T-cell (primary cell): ENCODE measurements around the gene TBC1D22A. TPM values are rescaled to one million over a fixed set of nuclear protein-coding genes. Genes with fewer than 3 reads are reported as not detected.

Experiments used
- ATAC-seq, 4 experiments: fragments of 200-7000 bp in 3 of 4; fragments of 150-1000 bp in 1 of 4; cut with Tn5 transposase; replicated peaks in 1 of 4; 1 replicate in 3 of 4; 2 replicates in 1 of 4; pipeline ENCODE4 v1.10.0; 2021; ENCODE audit warnings: moderate library complexity in 3 of 4, mild to moderate bottlenecking in 2 of 4, moderate number of reproducible peaks in 1 of 4
- CTCF ChIA-PET, 2 donors: fragments of 300-600 bp; sonication (Branson Sonifier 250); formaldehyde crosslinking; loops; one replicate each; lab custom pipeline; 2022; ENCODE audit warnings: antibody characterized with exemption in 2 of 2; lab: Charles Lee
- POLR2A ChIA-PET, 2 donors: fragments of 300-600 bp; sonication (Branson Sonifier 250); formaldehyde crosslinking; loops; one replicate each; lab custom pipeline; 2022; ENCODE audit warnings: antibody characterized with exemption in 2 of 2; lab: Charles Lee
- DNase-seq, 35 experiments: peaks; one replicate each; pipeline versions ENCODE4 v3.0.0 to v3.0.0-alpha.2; 2013 to 2023
- H3K27ac ChIP-seq: one replicate; pipeline ENCODE4 v1.5.1; 2013; ENCODE audit warnings: low read length
- H3K27me3 ChIP-seq, 2 experiments: replicated peaks in 1 of 2; 1 replicate in 1 of 2; 2 replicates in 1 of 2; pipeline versions ENCODE4 v1.6.1 to v1.7.0; 2013; ENCODE audit warnings: low read length in 1 of 2, mixed read lengths in 1 of 2; ENCODE audit not compliant: control insufficient read depth in 2 of 2, insufficient read depth in 2 of 2; ENCODE audit errors: extremely low read depth in 1 of 2
- H3K36me3 ChIP-seq, 2 donors: 1 replicate in 1 of 2; 2 replicates in 1 of 2; pipeline versions ENCODE4 v1.6.1 to v1.7.0; 2013; ENCODE audit warnings: low read length in 1 of 2; ENCODE audit not compliant: control insufficient read depth in 2 of 2, insufficient read depth in 1 of 2; ENCODE audit errors: extremely low read depth in 1 of 2
- H3K4me1 ChIP-seq, 2 experiments: 1 replicate in 1 of 2; 2 replicates in 1 of 2; pipeline versions ENCODE4 v1.6.1 to v1.7.0; 2013; ENCODE audit warnings: low read length in 2 of 2, mixed read lengths in 1 of 2; ENCODE audit not compliant: insufficient read depth in 2 of 2, control insufficient read depth in 1 of 2; ENCODE audit errors: extremely low read depth in 1 of 2
- H3K4me3 ChIP-seq, 2 donors: 1 replicate in 1 of 2; 2 replicates in 1 of 2; pipeline versions ENCODE4 v1.5.1 to v1.7.0; 2013; ENCODE audit warnings: mild to moderate bottlenecking in 2 of 2, low read length in 1 of 2, moderate library complexity in 1 of 2; ENCODE audit not compliant: control insufficient read depth in 1 of 2; ENCODE audit errors: extremely low read depth in 1 of 2
- H3K9me3 ChIP-seq: 2 replicates; pipeline ENCODE4 v1.7.0; 2013
- H3K27ac Mint-ChIP-seq, 2 donors: one replicate each; pipeline ENCODE4 v1.8.0; 2020 to 2021; ENCODE audit warnings: mild to moderate bottlenecking in 2 of 2, mixed read lengths in 2 of 2
- H3K27me3 Mint-ChIP-seq, 2 donors: one replicate each; pipeline ENCODE4 v1.8.0; 2021 to 2022; ENCODE audit warnings: mixed read lengths in 2 of 2
- H3K36me3 Mint-ChIP-seq: one replicate; pipeline ENCODE4 v1.8.0; 2021; ENCODE audit warnings: mixed read lengths
- H3K4me1 Mint-ChIP-seq, 3 donors: one replicate each; pipeline ENCODE4 v1.8.0; 2020 to 2022; ENCODE audit warnings: mixed read lengths in 3 of 3, mild to moderate bottlenecking in 1 of 3
- H3K4me3 Mint-ChIP-seq, 3 donors: one replicate each; pipeline ENCODE4 v1.8.0; 2020 to 2022; ENCODE audit warnings: mild to moderate bottlenecking in 3 of 3, mixed read lengths in 3 of 3, moderate library complexity in 3 of 3
- H3K9me3 Mint-ChIP-seq, 3 donors: one replicate each; pipeline ENCODE4 v1.8.0; 2020 to 2022; ENCODE audit warnings: mixed read lengths in 3 of 3
- WGBS: methylation state at CpG from one replicate; pipeline ENCODE4 v1.1.5; 2013; ENCODE audit warnings: missing lambda C conversion rate; ENCODE audit not compliant: insufficient coverage; 5-methylcytosine and 5-hydroxymethylcytosine counted together
- total RNA-seq, 35 experiments: library from RNA in 6 of 35; stranded (reverse) in 6 of 35; fragments of 120-200 nt in 1 of 35; gene quantifications; one replicate each; pipeline versions ENCODE4 v1.2.1 to v1.2.4 and lab custom pipeline; 2013 to 2026

Gene TBC1D22A
- total RNA-seq, 5 donors from 2014 or later (not counting 1 experiment from before 2014, with no cell fraction given), result 38.3 to 67.8 (median 57.7) TPM

DNA sequence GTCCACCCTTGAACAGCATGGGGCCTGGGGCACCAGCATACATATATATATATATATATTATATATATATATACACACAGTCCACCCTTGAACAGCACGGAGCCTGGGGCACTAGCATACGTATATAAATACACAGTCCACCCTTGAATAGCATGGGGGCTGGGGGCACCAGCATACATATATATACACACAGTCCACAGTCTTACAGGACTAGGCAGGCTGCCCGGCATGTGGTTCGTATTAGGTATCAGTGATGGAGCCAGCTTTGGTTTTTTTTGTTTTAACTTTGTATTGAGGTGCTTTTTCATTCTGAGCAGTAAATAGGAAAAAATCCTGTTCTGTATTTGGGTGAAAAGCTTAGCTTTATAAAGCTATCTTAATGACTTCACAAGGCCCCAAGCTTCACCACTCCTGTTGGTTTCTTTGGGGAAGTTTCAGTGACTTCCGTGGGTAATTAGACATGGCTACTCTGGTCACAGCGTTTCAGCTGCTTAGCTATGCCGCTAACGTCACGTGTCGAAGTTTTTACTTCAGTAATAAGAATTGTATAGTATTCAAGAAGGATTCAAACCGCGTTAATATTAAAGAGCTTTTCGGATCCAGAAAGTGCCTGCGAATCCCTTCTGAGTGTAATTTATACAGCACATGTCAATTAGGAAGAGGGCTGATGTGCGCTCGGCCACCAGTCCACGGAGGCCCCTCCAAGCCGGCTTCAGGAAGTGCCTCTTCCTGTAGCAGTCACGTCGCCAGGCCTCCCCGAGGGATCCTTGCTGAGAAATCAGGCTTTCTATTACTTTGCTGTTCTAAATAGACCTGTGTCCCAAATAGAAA lies 179.7 kb downstream of the TBC1D22A start:
- Mint-ChIP-seq H3K36me3 (peaks cover 30% of the 10 kb centered on the region), H3K27me3 (no peaks in the 10 kb centered on the region), H3K9me3 (no peaks in the 10 kb centered on the region), H3K4me1 (peaks cover 9 to 25% (median 14%) of the 10 kb centered on the region in 3 donors), H3K27ac (no peak overlapping the region), H3K4me3 (peak overlapping the region in 1 of 3 donors; percentile 6)
- Histone ChIP-seq H3K27ac (no peak overlapping the region), H3K27me3 (no peaks in the 10 kb centered on the region), H3K4me3 (no peak overlapping the region), H3K9me3 (no peaks in the 10 kb centered on the region), H3K4me1 (peaks cover 0 to 4% of the 10 kb centered on the region in 2 experiments), H3K36me3 (peaks cover 5 to 17% of the 10 kb centered on the region in 2 donors)
- DNase-seq (peak in 1 of 35 experiments; percentile 11), ATAC-seq (no peak)
- POLR2A ChIA-PET, result no interaction called here
- WGBS, result 73% methylated on average over 7 of the region's 21 CpGs
- CTCF ChIA-PET, result no interaction called here

DNA sequence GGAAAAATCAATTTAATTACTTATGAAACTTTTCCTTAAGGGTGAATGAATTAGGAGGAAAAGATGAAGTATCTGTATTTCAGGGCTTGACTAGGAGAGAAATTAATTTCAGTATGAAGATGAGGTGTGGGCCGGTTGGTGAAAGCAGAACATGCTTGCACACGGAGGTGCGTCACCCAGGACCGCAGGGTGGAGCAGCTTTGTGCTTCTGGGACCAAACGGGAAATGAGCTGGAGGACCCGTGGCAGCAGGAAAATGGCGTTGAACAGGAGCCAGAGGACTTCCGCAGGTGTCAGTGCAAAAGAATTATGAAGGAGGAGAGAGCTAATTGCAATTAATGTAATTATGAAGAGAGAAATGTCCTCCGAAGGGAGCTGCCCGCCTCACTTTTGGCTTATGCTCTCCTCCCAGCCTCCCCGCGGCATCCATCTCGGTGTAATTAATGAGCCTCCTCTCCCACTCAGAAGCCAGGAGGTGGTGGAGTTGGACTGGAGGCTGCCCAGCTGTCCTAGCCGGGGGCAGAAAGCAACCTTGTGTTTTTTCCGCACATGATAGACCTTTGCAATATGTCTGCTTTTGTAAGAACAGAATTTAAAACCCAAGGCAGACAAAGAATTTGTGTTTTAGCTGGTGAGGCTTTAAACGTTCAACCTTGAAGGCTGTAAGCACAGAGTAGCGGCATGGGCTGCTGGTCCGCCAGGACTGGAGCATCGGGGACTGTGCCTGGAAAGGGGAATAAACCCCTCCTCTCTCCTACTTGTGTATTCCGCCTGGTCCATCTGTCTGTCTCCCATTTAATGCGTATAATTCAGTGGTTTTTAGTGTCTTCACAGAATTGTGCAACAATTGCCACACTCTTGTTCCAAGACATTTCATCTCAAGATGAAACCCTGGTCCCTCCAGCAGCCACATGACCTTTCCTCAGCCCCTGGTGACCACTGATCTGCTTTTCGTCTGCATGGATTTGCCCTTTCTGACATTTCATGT lies 180.6 kb downstream of the TBC1D22A start:
- WGBS, result 94% methylated on average over 10 of the region's 22 CpGs
- H3K4me1 ChIP-seq, result peaks cover 0 to 4% of the 10 kb centered on the region in 2 experiments
- H3K27ac ChIP-seq, result no peak overlapping the region
- H3K36me3 ChIP-seq, result peaks cover 5 to 17% of the 10 kb centered on the region in 2 donors
- H3K4me3 Mint-ChIP-seq, result peak overlapping the region in 1 of 3 donors; percentile 6
- H3K4me1 Mint-ChIP-seq, result peaks cover 13 to 31% (median 21%) of the 10 kb centered on the region in 3 donors
- no peaks in the 10 kb centered on the region for H3K27me3 ChIP-seq
- no peaks in the 10 kb centered on the region for H3K9me3 ChIP-seq
- no peaks in the 10 kb centered on the region for H3K27me3 Mint-ChIP-seq
- ATAC-seq (no peak), DNase-seq (peak in 2 of 35 experiments; percentile 7 to 37)
- no peak overlapping the region for H3K27ac Mint-ChIP-seq
- CTCF ChIA-PET, result no interaction called here
- POLR2A ChIA-PET, result no interaction called here
- H3K9me3 Mint-ChIP-seq, result no peaks in the 10 kb centered on the region
- H3K36me3 Mint-ChIP-seq, result peaks cover 33% of the 10 kb centered on the region
- no peak overlapping the region for H3K4me3 ChIP-seq

DNA sequence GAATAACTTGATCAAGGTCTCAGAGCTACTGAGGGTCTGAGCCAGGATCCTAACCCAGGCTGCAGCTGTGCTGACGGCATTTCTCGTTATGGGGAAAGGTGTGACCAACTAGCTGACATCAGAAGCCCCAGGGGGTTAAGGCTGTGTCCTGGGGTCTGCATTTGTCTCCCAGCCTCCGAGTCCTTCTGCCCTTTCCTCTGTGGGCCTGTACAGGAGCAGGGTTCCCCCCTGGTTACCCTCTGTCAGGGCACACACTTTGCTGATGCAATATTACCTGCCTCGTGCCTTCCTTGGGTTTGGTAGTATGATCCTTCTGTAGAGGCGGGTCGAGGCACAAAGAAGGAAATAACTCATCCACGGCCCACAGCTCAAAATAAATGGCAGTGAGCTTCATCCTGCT lies 183.0 kb downstream of the TBC1D22A start:
- H3K4me1 Mint-ChIP-seq, result peaks cover 17 to 42% (median 21%) of the 10 kb centered on the region in 3 donors
- no peaks in the 10 kb centered on the region for H3K27me3 Mint-ChIP-seq
- no peak overlapping the region for H3K27ac ChIP-seq
- no peaks in the 10 kb centered on the region for H3K9me3 ChIP-seq
- H3K4me1 ChIP-seq, result peaks cover 0 to 4% of the 10 kb centered on the region in 2 experiments
- no peaks in the 10 kb centered on the region for H3K9me3 Mint-ChIP-seq
- CTCF ChIA-PET, result no interaction called here
- DNase-seq (no peak), ATAC-seq (no peak)
- peaks cover 12 to 24% of the 10 kb centered on the region in 2 donors for H3K36me3 ChIP-seq
- H3K36me3 Mint-ChIP-seq, result peaks cover 39% of the 10 kb centered on the region
- H3K27ac Mint-ChIP-seq, result no peak overlapping the region
- POLR2A ChIA-PET, result interaction anchor here in 1 of 2 donors (0.6 kb wide), 1 partner anchor 9 kb away, joined by 3 read pairs; no protein-coding TSS in a partner anchor
- 96% methylated on average over 3 of the region's 7 CpGs for WGBS
- H3K4me3 ChIP-seq, result no peak overlapping the region
- H3K4me3 Mint-ChIP-seq, result no peak overlapping the region
- no peaks in the 10 kb centered on the region for H3K27me3 ChIP-seq

- Histone ChIP-seq H3K27me3 (no peaks in the 10 kb centered on the region), H3K27ac (no peak overlapping the region), H3K4me1 (peaks cover 0 to 4% of the 10 kb centered on the region in 2 experiments), H3K36me3 (peaks cover 15 to 24% of the 10 kb centered on the region in 2 donors), H3K9me3 (no peaks in the 10 kb centered on the region), H3K4me3 (no peak overlapping the region)
- Mint-ChIP-seq H3K27me3 (no peaks in the 10 kb centered on the region), H3K9me3 (no peaks in the 10 kb centered on the region), H3K4me3 (no peak overlapping the region), H3K36me3 (peaks cover 39% of the 10 kb centered on the region), H3K4me1 (peaks cover 19 to 45% (median 22%) of the 10 kb centered on the region in 3 donors), H3K27ac (no peak overlapping the region)
- ATAC-seq, result no peak
- DNase-seq, result no peak
- POLR2A ChIA-PET, result no interaction called here
- 98% methylated on average over 6 of the region's 7 CpGs for WGBS
- CTCF ChIA-PET, result no interaction called here
Measured at GRCh38 chr22:46946383-46946962, 184.0 kb downstream of the TBC1D22A start.

- peaks cover 21 to 47% (median 24%) of the 10 kb centered on the region in 3 donors for H3K4me1 Mint-ChIP-seq
- no peak for DNase-seq
- H3K4me1 ChIP-seq, result no peaks in the 10 kb centered on the region
- no peak overlapping the region for H3K27ac Mint-ChIP-seq
- H3K9me3 Mint-ChIP-seq, result no peaks in the 10 kb centered on the region
- ChIA-PET POLR2A (no interaction called here), CTCF (no interaction called here)
- no peaks in the 10 kb centered on the region for H3K27me3 Mint-ChIP-seq
- H3K27me3 ChIP-seq, result no peaks in the 10 kb centered on the region
- 100% methylated on average over 3 of the region's 14 CpGs for WGBS
- H3K36me3 Mint-ChIP-seq, result peaks cover 42% of the 10 kb centered on the region
- peaks cover 15 to 24% of the 10 kb centered on the region in 2 donors for H3K36me3 ChIP-seq
- no peaks in the 10 kb centered on the region for H3K9me3 ChIP-seq
- H3K27ac ChIP-seq, result no peak overlapping the region
- no peak overlapping the region for H3K4me3 ChIP-seq
- no peak overlapping the region for H3K4me3 Mint-ChIP-seq
- no peak for ATAC-seq
Measured at GRCh38 chr22:46947516-46948257, 185.2 kb downstream of the TBC1D22A start.
